ENCODE results near the gene TMEM131L.
A peak's percentile ranks its signal among the peaks of the same experiment; 100 is the strongest.
"Not testable (repeated sequence)": the region's sequence is repeated elsewhere in the genome, so short reads cannot be mapped to it uniquely, and the experiment has no call there.

The TMEM131L gene

DNA sequence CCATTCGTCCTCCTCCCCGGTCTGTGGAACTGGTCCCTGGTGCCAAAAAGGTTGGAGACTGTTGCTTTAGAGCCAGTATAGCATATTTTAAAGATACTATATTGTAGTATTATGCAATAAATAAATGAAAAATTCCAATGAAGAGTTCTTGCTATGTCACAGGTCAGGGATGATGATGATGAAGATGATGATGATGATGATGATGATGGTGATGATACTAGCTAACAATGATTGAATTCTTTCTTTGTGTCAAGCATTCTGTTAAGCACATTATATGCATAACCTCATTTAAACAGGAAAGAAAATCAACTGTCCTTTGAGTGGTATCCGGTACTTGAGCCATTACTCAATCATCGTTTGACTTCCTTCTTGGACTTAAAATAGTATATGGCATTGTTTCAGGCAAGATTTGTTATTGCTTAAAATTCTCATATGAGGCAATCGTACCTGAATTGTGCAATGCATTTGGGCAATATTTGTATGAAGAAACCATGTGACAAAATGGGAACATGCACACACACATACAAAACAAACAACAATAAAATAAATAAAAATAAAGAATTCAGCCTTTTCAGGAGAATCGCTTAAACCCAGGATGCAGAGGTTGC lies 195.2 kb downstream of the TMEM131L start:
- Histone ChIP-seq H3K27me3 (no peaks in the 10 kb centered on the region), H3K4me3 (no peak overlapping the region), H3K36me3 (no peaks in the 10 kb centered on the region), H3K27ac (no peak overlapping the region), H3K4me1 (peaks cover 0 to 29% (median 14%) of the 10 kb centered on the region in 4 donors), H3K9me3 (peaks cover 0 to 3% (median 0%) of the 10 kb centered on the region in 3 donors)
- intact Hi-C loops (cut with DNase I; ENCODE audit: low total_unique reads) = no loop called here
- no peak for DNase-seq
- TF ChIP-seq, protein P1, sequence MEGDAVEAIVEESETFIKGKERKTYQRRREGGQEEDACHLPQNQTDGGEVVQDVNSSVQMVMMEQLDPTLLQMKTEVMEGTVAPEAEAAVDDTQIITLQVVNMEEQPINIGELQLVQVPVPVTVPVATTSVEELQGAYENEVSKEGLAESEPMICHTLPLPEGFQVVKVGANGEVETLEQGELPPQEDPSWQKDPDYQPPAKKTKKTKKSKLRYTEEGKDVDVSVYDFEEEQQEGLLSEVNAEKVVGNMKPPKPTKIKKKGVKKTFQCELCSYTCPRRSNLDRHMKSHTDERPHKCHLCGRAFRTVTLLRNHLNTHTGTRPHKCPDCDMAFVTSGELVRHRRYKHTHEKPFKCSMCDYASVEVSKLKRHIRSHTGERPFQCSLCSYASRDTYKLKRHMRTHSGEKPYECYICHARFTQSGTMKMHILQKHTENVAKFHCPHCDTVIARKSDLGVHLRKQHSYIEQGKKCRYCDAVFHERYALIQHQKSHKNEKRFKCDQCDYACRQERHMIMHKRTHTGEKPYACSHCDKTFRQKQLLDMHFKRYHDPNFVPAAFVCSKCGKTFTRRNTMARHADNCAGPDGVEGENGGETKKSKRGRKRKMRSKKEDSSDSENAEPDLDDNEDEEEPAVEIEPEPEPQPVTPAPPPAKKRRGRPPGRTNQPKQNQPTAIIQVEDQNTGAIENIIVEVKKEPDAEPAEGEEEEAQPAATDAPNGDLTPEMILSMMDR (IDR thresholded peaks at IDR 0.05) = no peak

DNA sequence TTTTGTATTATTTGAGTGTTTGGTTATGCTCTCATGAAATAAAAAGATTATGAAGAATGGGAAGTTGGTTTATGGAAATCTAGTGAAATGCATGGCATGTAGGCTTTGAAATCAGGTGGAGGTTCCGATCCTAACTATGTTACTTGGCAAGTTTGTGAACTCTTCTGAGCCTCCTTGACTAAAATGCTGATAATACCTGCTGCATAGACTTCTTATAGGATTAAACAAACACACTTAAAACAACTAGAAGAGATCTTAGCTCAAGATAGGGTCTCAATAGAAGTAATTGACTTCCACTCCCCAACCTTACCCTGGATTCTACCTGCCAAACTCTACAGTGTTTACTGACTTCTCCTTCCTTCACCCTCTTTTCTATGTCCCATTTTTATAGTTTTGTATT lies 195.7 kb downstream of the TMEM131L start:
- no peaks in the 10 kb centered on the region for H3K27me3 ChIP-seq
- H3K9me3 ChIP-seq = peaks cover 0 to 3% (median 0%) of the 10 kb centered on the region in 3 donors
- peaks cover 0 to 23% (median 8%) of the 10 kb centered on the region in 4 donors for H3K4me1 ChIP-seq
- peak overlapping the region in 1 of 2 donors; percentile 10 for H3K27ac ChIP-seq
- no peaks in the 10 kb centered on the region for H3K36me3 ChIP-seq
- no peak for DNase-seq
- H3K4me3 ChIP-seq = no peak overlapping the region
- TF ChIP-seq, protein P1 (IDR thresholded peaks at IDR 0.05) = no peak
- intact Hi-C loops (cut with DNase I; ENCODE audit: low total_unique reads) = no loop called here

DNA sequence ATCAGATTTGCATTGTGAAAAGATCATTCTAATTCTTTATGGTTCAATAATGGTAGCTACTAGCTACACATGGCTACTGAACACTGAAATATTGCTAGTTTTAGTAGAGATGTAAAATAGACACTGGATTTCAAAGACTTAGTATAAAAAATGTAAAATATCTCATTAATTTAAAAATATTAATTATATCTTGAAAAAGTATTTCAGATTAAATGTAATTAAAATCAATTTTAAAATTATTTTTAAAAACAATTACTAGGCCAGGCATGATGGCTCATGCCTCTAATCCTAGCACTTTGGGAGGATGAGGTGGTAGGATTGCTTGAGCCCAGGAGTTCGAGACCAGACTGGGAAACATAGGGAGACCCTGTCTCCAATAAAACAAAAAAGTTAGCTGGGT lies 197.5 kb downstream of the TMEM131L start:
- Histone ChIP-seq H3K27ac (no peak overlapping the region), H3K4me1 (peaks cover 0 to 19% (median 5%) of the 10 kb centered on the region in 4 donors), H3K9me3 (peaks cover 0 to 3% (median 0%) of the 10 kb centered on the region in 3 donors), H3K4me3 (no peak overlapping the region), H3K36me3 (no peaks in the 10 kb centered on the region), H3K27me3 (no peaks in the 10 kb centered on the region)
- TF ChIP-seq, protein P1 (IDR thresholded peaks at IDR 0.05) = no peak
- DNase-seq = no peak
- intact Hi-C loops (cut with DNase I; ENCODE audit: low total_unique reads) = no loop called here

DNA sequence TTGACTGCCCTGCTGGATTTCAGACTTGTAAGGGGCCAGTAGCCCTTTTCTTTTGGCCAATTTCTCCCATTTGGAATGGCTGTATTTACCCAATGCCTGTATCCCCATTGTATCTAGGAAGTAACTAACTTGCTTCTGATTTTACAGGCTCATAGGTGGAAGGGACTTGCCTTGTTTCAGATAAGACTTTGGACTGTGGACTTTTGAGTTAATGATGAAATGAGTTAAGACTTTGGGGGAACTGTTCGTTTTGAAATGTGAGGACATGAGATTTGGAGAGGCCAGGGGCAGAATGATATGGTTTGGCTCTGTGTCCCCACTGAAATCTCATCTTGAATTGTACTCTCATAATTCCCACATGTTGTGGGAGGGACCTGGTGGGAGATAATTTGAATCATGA lies 200.3 kb downstream of the TMEM131L start:
- DNase-seq; H3K27me3 ChIP-seq; H3K36me3 ChIP-seq; H3K9me3 ChIP-seq; intact Hi-C loops (cut with DNase I; ENCODE audit: low total_unique reads); H3K4me1 ChIP-seq; H3K4me3 ChIP-seq; H3K27ac ChIP-seq: not testable (repeated sequence)

DNA sequence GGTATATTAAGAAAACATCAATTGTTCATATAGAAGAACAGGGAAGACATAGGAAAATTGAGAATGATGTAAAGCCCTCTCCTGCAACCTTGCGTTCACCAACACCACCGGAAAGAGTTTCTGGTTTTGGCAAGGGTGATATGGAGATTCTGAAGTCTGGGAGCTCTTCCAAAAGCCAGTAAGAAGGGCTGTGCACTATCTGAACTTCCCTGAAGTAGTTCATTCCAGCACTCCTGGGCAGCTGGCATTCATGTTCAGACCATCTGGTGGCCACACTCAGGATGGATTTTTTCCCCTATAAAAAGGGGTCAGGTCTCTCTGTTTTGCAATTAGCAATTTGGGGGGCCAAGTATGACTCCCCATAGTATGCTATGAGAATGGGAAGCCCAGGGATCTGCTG lies 202.5 kb downstream of the TMEM131L start:
- TF ChIP-seq, protein P1 (IDR thresholded peaks at IDR 0.05) = no peak
- intact Hi-C loops (cut with DNase I; ENCODE audit: low total_unique reads) = no loop called here
- no peak for DNase-seq
- no peaks in the 10 kb centered on the region for H3K4me1 ChIP-seq
- H3K36me3 ChIP-seq = no peaks in the 10 kb centered on the region
- H3K27me3 ChIP-seq = no peaks in the 10 kb centered on the region
- H3K9me3 ChIP-seq = peaks cover 0 to 3% (median 0%) of the 10 kb centered on the region in 3 donors
- H3K4me3 ChIP-seq = no peak overlapping the region
- no peak overlapping the region for H3K27ac ChIP-seq

DNA sequence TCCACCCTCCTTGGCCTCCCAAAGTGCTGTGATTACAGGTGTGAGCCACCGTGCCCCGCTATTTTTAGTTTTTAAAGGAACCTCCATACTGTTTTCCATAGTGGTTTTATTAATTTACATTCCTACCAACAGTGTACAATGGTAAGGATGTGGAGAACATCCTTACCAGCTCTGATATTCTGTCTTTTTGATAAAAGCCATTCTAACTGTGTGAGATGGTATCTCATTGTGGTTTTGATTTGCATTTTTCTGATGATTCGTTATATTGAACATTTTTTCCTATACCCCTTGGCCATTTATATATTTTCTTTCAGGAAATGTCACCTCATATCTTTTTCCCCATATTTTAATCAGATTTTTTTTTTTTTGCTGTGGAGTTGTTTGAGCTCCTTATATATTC lies 203.7 kb downstream of the TMEM131L start:
- intact Hi-C loops (cut with DNase I; ENCODE audit: low total_unique reads) = no loop called here
- H3K4me3 ChIP-seq = no peak overlapping the region
- TF ChIP-seq, protein P1 (IDR thresholded peaks at IDR 0.05) = no peak
- H3K36me3 ChIP-seq = no peaks in the 10 kb centered on the region
- H3K27ac ChIP-seq = no peak overlapping the region
- no peak for DNase-seq
- peaks cover 0 to 3% (median 0%) of the 10 kb centered on the region in 3 donors for H3K9me3 ChIP-seq
- no peaks in the 10 kb centered on the region for H3K4me1 ChIP-seq
- no peaks in the 10 kb centered on the region for H3K27me3 ChIP-seq
